Measurements from ENCODE around the gene ETFA. TPM values are rescaled to one million over a fixed set of nuclear protein-coding genes. Genes with fewer than 3 reads are reported as not detected.

ETFA gene
- total RNA-seq, 2 experiments from 2014 or later, result 159 to 164 TPM

GRCh38 chr15:76176487-76177085 lies 134.7 kb downstream of the ETFA start:
- H3K36me3 Mint-ChIP-seq (ENCODE audit: low read depth), result no peaks in the 10 kb centered on the region
- DNase-seq (no peak), ATAC-seq (no peak)
- H3K27ac Mint-ChIP-seq, result no peak overlapping the region
- intact Hi-C loops (cut with micrococcal nuclease), result no loop called here
- H3K4me3 Mint-ChIP-seq, result no peak overlapping the region
- CTCF ChIA-PET, result no interaction called here
- H3K27me3 Mint-ChIP-seq, result peaks cover 31% of the 10 kb centered on the region
- POLR2A ChIA-PET, result no interaction called here
- TF ChIP-seq, protein P1, sequence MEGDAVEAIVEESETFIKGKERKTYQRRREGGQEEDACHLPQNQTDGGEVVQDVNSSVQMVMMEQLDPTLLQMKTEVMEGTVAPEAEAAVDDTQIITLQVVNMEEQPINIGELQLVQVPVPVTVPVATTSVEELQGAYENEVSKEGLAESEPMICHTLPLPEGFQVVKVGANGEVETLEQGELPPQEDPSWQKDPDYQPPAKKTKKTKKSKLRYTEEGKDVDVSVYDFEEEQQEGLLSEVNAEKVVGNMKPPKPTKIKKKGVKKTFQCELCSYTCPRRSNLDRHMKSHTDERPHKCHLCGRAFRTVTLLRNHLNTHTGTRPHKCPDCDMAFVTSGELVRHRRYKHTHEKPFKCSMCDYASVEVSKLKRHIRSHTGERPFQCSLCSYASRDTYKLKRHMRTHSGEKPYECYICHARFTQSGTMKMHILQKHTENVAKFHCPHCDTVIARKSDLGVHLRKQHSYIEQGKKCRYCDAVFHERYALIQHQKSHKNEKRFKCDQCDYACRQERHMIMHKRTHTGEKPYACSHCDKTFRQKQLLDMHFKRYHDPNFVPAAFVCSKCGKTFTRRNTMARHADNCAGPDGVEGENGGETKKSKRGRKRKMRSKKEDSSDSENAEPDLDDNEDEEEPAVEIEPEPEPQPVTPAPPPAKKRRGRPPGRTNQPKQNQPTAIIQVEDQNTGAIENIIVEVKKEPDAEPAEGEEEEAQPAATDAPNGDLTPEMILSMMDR (IDR thresholded peaks at IDR 0.05), result no peak
- peaks cover 1% of the 10 kb centered on the region for H3K9me3 Mint-ChIP-seq
- peaks cover 3% of the 10 kb centered on the region for H3K4me1 Mint-ChIP-seq (ENCODE audit: low read depth)

GRCh38 chr15:76176059-76176458 lies 135.2 kb downstream of the ETFA start:
- Mint-ChIP-seq H3K9me3 (peaks cover 1% of the 10 kb centered on the region), H3K4me1 (ENCODE audit: low read depth) (no peaks in the 10 kb centered on the region), H3K4me3 (no peak overlapping the region), H3K27me3 (peaks cover 26% of the 10 kb centered on the region), H3K27ac (no peak overlapping the region), H3K36me3 (ENCODE audit: low read depth) (no peaks in the 10 kb centered on the region)
- intact Hi-C loops (cut with micrococcal nuclease), result no loop called here
- TF ChIP-seq, protein P1 (IDR thresholded peaks at IDR 0.05), result no peak
- no peak for ATAC-seq
- DNase-seq, result no peak
- ChIA-PET POLR2A (interaction anchor here (1.2 kb wide), 1 partner anchor 9 kb away, joined by 3 read pairs; no protein-coding TSS in a partner anchor), CTCF (no interaction called here)

DNA sequence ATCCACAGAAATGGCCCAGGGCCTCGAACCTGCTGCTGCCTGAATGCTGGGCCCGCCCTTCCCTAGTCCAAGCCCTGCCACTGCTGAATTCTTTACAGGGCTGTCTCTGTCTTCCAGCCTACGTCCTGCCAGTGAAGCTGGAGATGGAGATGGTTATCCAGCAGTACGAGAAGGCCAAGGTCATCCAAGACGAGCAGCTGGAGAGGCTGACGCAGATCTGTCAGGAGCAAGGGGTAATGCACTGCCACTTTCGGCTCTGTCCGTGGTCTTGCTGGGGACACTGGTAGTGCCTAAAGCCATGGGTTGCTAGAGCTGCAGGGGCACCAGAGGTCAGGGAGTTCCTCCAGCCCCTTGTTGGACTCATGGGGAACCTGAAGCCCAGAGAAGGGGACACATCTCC lies 135.8 kb downstream of the ETFA start:
- peaks cover 1% of the 10 kb centered on the region for H3K9me3 Mint-ChIP-seq
- TF ChIP-seq, protein P1 (IDR thresholded peaks at IDR 0.05), result no peak
- DNase-seq, result no peak
- H3K36me3 Mint-ChIP-seq (ENCODE audit: low read depth), result no peaks in the 10 kb centered on the region
- POLR2A ChIA-PET, result interaction anchor here (1.2 kb wide), 1 partner anchor 10 kb away, joined by 3 read pairs; no protein-coding TSS in a partner anchor
- peaks cover 26% of the 10 kb centered on the region for H3K27me3 Mint-ChIP-seq
- no peak for ATAC-seq
- intact Hi-C loops (cut with micrococcal nuclease), result no loop called here
- H3K27ac Mint-ChIP-seq, result no peak overlapping the region
- no peak overlapping the region for H3K4me3 Mint-ChIP-seq
- H3K4me1 Mint-ChIP-seq (ENCODE audit: low read depth), result no peaks in the 10 kb centered on the region
- CTCF ChIA-PET, result interaction anchor here (1.2 kb wide), 1 partner anchor 15 kb away, joined by 3 read pairs; no protein-coding TSS in a partner anchor

GRCh38 chr15:76174654-76175053 lies 136.6 kb downstream of the ETFA start:
- TF ChIP-seq, protein P1 (IDR thresholded peaks at IDR 0.05), result no peak
- peaks cover 22% of the 10 kb centered on the region for H3K27me3 Mint-ChIP-seq
- CTCF ChIA-PET, result interaction anchor here (1.2 kb wide), 1 partner anchor 15 kb away, joined by 3 read pairs; no protein-coding TSS in a partner anchor
- DNase-seq (no peak), ATAC-seq (no peak)
- no peaks in the 10 kb centered on the region for H3K4me1 Mint-ChIP-seq (ENCODE audit: low read depth)
- no peak overlapping the region for H3K4me3 Mint-ChIP-seq
- no peak overlapping the region for H3K27ac Mint-ChIP-seq
- H3K9me3 Mint-ChIP-seq, result peaks cover 1% of the 10 kb centered on the region
- POLR2A ChIA-PET, result interaction anchor here (1.2 kb wide), 1 partner anchor 11 kb away, joined by 3 read pairs; no protein-coding TSS in a partner anchor
- H3K36me3 Mint-ChIP-seq (ENCODE audit: low read depth), result no peaks in the 10 kb centered on the region
- intact Hi-C loops (cut with micrococcal nuclease), result no loop called here

- Mint-ChIP-seq H3K4me1 (ENCODE audit: low read depth) (no peaks in the 10 kb centered on the region), H3K36me3 (ENCODE audit: low read depth) (no peaks in the 10 kb centered on the region), H3K9me3 (peaks cover 1% of the 10 kb centered on the region), H3K27me3 (peaks cover 18% of the 10 kb centered on the region), H3K4me3 (no peak overlapping the region), H3K27ac (no peak overlapping the region)
- TF ChIP-seq, protein P1 (IDR thresholded peaks at IDR 0.05), result no peak
- DNase-seq, result no peak
- ChIA-PET POLR2A (no interaction called here), CTCF (no interaction called here)
- no peak for ATAC-seq
- intact Hi-C loops (cut with micrococcal nuclease), result no loop called here
Observed at GRCh38 chr15:76173317-76173834, 137.9 kb downstream of the ETFA start.

All from activated CD8-positive, alpha-beta T cell treated with anti-CD3 and anti-CD28 coated beads for 36 hours (primary cell).